NCI-H82 treated with DMSO at 0.1 percent for 48 hours (cell line): ENCODE data around the gene RGS16.

Experiments used
- DNase-seq: peaks from one replicate; lab custom pipeline; 2025; ENCODE audit not compliant: unreplicated experiment; lab: John Stamatoyannopoulos, UW

The RGS16 gene

DNA sequence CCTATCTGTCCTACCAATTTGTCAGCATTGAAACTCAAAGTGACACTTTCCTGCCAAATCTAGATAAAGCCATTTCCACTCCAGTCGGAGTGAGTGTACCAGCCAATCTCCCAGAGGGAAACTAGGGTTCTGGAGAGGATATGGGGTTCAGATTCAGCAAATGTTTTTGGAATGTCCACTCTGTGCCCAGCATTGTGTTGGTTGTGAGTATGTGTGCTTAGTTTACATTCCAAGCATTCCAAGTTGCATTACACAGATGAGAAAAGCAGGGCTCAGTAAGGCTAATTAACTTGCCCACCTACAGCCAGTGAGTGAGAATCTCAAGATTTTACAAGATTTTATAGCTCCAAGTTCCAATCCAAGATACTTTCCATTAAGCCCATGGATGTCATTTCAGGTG lies 26.4 kb upstream of the RGS16 start:
- DNase-seq, result no peak

DNA sequence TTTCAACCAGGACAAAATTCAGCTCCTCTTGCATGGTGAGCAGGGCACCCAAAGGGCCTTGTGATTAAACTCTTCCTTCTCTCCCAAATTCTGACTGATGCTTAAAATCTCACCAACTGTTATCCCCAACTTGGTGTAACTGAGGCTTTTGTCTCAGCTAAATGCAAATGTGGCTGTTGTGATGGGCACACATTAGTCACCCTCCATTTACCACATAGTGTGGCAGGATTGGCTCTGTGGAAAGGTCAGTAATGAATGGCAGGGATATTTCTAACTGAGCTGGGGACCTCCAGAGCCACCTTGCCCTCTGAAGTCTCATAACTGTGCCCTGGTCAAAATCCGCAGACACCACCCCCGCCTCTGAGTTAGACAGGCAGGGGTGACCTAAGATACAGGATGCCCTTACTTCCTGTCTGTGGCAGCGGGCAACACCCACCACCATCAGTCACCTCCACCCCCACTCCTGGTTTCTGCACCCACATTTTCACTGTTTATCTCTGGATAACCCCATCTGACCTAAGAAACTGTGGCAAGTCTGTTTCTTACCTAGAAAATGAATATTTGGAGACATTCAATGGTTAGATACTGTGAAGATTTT lies 25.4 kb upstream of the RGS16 start:
- DNase-seq, result no peak

DNA sequence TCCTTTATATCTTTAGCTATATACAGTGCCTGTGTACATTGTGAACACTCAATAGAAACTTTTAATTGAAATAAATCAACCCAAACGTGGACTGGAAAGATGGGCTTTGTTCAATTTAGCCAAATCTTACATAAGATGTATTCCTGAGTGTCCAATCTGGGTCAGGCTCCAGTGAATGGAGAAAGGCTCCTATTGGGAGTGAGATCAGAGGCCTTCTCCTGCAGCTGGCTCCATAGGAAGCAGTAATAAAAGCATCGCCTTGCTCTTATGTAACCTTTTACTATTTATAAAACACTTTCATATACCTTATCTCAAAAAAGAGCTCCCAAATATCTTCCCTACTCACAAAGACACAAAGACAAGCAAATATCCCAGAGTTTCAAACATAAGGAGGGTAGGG lies 24.9 kb upstream of the RGS16 start:
- no peak for DNase-seq

DNA sequence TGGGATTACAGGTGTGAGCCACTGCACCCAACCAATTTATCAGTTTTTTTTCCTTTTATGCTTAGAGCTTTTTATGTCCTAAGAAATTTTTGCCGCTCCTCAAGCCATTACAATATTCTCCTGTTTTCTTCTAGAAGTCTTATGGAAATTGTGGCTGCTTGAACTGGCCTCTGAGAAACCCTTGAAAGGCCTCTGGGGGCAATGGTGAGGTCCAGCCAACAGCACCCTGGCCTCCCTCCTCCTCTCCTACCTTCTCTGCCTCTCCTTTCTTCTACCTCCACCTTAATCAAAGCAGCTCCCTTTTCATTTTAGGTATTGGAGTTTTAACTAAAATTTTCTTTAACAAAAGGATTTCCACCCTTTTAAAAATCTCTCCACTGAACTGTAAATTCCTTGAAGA lies 24.5 kb upstream of the RGS16 start:
- DNase-seq, result no peak

DNA sequence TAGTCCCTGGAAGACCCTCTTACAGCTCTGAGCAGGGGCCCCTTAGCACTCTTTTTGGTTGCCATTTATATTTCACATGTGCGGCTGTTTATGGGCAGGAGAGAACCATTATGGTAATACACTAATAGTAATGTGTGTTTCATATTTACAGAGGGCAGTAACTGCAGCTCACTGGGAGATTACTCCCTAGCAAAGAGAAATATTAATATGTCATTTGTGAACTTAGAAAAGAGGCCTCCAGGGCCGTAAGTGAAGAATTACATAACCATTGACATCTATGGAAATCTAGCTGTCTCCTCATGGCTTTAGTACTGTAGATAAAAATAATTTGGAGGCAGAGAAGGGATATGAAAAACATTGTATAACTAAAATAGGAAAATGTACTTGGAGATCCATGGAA lies 23.4 kb upstream of the RGS16 start:
- DNase-seq, result no peak

DNA sequence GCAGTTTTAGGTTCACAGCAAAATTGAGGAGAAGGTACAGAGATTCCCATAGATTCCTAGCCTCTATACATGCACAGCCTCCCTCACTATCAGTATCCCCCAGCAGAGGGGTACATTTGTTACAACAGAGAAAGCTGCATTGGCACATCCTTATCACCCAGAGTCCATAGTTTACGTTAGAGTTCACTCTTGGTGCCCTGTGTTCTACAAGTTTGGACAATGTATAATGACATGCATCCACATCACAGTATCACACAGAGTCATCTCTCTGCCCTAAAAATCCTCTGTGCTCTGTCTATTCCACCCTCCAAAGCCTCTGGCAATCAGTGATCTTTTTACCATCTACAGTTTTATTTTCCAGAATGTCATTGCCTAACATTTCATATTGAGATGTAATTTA lies 22.3 kb upstream of the RGS16 start:
- DNase-seq, result no peak

DNA sequence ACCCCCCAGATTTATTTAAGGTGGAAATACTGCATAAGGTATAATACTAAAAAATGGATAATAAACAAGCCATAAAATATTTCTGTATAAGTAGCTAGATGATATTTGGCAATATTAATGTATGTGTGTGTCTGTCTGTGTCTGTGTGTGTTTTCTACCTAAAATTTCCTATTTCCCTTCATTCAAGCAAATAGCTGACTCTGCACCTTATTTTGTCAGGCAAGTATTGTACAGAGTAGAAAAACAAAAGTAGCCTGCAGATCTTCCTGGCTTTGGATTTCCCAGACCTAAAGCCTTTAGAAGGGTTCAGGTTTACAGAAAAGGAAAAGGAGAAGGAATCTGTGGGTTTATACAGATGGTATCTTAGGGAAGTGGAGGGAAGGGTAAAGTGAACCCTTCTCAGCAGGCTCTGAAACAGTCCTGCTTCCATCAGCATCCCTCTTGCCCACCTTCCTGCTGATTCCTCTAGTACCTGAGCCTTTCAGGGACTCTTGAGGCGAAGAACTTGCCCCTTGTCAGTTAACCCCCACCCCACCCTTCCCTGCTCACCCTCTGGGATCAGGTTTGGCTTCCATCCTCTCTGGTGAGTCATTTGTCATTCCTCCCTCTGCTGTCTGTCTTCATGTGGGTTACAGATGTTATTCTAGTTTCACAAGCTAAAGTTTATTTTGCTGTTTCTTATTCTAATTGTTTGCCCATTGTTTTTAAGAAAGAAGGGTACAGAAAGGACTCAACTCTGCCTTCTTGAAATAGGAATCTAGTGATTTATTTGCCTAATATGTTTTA lies 21.7 kb upstream of the RGS16 start:
- DNase-seq, result no peak

DNA sequence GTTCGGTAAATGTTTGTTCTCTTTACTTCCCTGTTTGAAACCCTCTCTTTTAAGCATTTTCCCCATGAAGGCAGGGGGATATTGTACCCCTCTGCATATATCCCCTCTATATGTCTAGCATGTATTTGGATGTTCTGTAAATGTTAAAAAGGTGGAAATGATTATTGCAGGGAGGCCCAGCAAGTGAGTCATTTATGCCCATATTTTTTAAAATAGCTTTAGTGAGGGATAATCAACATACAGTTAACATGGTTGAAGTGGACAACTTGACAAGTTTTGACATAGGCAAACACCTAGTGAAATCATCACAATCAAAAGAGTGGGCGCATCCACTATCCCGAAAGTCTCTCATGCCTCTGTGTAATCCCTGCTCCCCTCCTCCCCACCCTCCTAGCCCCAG lies 20.8 kb upstream of the RGS16 start:
- no peak for DNase-seq

DNA sequence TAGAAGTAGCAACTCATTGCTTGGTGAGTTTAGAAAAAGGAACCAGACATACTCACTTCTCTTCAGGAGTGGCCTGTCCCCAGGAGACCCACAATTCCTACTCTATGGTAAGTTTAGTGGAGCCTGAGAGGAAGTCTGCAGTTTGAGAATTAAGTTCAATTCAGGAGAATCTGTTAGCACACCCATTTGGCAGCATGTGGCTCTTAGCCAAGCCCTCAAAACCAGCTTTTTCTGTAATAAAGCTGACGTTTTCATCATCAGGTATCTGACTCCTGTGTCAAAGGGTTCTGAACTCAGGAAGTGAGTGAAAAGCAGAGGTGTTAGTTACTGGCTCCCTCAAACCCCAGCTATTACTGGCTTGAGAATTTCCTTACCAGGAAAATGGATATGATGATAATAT lies 20.4 kb upstream of the RGS16 start:
- no peak for DNase-seq

DNA sequence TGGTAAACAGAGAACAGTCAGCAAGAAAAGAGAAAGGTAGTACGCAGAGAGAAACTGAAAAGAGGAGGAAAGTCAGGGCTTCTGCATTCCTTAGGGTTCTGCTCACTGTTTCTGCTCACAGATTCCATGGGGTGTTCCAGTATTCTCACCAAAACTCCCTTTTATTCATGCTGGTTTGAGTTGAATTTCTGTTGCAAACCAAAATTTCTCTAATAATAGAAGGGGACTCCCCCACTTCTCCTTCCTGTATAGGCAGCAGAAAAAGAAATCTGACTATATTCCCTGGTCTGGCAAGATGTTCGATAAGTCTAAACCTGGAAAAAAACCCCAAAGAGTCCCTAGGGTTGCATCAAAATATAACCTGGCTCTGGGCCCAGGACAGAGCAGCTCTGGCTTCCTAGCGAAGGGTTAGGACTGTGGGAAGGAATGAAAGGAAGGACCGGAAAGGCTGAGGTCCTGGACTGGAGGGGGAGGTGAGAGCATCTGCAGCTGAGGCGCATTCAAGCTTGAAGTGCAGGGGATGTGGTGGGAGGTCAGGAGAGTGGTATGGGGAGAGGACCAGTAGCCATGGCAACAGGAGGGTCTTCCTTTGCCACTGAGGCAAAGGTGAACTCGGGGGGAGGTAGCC lies 18.8 kb upstream of the RGS16 start:
- no peak for DNase-seq

DNA sequence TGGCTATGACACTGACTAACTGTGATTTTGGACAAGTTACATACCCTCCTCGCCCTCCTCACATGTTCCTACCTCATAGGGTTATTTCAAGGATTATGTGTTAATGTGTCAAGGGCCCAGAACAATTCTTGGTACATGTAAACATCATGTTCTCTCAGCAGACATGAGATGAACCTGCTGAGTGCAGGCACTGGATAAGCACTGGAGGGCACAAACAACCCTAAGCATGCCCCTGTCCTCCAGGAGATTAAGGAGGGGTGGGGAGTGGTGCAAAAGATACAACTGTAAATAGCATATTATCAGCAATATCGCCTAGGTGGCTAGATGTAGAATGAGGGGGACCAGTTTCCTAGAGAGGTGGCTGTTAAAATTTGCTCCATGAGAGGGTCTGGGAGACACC lies 17.7 kb upstream of the RGS16 start:
- no peak for DNase-seq

DNA sequence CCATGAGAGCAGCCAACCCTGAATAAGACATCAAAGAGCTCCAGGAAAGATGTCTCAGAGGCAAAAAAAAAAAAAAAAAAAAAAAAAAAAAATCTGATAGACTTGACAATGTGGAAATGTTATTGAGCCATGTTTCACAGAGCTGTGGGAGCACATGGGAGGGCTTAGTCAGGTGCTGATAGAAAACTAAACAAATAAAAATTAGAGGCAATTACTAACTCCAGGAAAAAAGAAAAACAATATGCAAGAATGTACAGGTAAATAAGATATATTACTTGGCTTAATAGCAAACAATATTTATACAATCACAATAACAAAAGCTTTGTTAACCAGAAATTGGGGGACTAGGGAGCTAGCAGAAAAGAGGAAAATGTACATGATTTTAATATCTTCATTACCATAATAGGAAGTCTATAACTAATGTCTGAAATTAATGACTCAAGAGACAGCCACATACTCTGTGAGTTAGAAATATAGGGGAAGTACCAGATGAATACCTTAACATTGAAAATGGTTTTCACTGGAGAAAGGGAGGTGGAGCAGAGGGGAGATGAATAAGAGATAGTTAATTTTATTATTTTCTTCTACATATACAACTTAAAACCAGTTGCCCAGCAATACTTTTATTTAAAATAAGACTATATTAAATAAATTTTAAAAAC lies 16.9 kb upstream of the RGS16 start:
- DNase-seq, result no peak

DNA sequence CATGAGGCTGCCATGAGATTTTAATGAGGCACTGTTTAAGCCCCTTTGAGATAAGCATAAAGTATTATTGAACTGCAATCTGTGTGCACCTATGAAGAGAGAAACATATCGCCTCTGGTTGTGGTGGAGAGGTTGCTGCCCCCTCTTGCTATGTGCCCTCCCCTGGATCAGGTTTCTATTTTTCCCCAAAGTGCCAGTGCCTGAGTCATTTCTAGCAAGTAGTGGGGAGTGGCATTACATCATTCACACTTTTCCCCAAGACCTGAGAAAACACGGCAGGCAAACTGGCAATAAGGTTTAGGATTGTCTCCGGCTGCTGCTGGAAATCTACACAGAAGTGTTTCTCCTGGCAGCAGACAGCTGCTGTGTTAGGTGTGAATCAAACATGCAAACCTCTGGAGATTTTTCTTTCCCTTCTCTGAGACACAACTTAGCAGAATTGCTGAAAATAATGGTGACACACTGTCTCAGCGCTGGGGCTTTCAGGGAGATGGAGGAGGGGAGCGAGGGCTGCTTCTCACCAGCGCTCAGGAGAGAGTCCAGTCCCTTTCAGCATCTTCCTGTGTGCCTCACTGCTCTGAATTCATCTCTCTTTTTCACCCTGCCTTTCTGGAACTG lies 13.7 kb upstream of the RGS16 start:
- DNase-seq, result no peak

DNA sequence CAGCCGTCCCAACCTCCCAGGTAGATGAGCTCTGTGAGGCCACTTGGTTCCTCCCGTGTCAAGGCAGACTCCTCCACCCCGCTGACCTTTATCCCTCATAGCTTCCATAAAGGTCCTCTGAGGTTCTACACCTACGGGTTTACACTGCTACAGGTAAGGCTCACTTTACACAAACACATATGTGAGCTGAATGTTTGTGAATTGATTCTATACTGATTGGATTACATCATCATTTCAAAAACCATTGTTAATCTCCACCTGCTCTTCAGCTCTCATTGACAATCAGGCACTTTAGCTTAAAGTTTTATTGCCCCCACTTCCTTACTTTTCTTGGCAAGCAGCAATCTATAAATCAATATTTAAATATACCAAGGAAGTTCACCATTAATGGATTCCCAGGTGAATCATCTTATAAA lies 12.8 kb upstream of the RGS16 start:
- DNase-seq, result no peak

DNA sequence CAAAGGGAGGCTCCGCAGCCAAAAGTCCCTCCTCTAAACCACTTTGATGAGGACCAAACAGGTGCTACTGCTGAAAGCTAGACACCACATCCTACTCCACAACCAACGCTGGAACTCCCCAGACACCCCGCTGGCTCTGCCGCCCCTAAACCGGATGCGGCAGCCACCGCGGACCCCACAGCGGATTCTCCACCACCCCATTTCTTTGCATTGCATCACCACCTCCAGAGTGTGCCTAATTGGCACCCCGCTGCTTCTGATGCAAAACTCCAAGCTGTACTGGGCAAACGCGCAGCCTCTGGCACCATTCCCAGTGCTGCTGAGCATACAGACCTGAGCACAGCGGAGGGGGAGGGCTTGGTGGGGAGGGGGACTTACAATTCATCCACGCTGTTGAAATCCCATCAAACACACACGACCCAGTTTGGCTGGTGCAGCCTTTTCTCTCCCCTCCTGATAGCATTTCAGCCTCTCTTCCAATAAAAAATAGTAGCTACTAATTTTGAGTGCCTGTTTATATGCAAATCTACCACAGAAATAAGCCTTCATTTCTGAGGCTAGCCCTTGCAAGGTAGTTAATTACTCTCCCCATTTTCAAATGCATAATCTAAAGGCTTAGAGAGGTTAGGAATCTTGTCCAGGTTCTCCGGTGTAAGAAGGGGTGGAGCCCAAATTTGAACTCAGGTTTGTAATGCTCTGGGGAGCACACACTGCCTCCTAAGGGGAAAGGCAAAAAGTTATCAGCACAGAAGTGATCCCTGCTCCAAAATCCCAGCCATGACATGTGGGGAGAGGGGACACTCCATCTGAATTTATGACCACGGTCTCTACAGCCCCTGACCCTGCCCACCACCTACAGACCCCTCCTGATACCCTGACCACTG lies 12.2 kb upstream of the RGS16 start:
- DNase-seq, result peak; percentile 73

DNA sequence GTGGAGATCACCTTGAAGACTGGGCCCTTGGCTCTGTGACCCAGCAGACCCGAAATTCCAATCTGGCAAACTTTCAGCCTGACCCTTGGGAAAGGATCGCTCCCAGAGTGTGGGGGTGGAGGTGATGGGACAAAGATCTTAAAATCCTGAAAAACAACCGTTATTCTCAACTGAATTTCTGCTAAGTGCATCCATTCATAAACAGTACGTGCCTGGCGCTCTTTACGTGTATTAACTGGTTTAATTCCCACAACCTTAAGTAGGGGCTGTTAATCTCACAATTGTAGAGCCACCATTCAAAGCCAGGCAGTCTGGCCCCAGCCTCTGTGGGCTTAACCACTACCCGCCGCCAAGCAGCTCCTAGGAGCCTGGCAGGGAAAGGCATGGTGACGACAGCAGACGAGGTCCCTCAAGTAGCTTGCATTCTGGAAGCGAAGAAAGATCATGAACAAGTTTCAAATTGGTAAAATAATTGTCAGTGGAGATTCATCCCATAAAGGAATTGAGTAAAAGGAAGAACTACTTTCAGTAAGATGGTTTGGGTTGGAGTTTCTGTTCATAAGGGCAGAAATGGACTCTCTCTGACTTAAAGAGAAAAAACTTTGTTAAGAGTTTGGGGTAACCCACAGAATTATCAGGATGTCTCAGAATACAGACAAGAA lies 11.4 kb upstream of the RGS16 start:
- DNase-seq, result peak; percentile 85

DNA sequence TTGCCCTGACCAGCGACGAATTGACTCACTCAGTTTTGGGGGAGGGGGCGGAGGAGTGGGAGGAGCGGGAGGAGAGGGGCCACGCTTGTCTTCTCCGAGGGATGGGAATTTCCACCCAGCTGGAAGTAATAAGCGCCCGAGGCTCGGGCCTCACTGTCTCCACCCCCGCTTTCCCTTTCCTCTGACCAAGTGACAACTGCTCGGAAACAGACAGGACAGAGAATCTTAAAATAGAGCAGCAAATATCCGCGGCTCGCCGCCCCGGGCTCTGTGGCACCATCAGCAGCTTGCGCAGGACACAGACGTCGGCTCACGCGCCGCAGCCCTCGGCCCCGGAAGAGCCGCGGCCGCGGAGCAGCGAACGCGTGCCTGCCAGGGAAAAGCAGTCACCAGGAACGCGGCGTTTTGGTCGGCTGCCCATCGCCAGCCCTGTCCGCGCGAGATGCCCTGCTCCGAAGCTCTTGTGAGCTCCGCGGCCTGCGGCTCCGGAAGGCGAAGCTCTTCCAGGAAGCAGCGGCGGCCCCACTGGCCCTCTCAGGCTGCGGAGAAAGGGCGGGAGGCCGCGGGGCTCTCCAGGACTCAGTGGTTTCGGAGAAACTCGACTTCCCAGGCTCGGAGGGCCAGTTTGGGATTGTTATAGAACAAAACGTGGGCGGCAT lies 10.7 kb upstream of the RGS16 start:
- DNase-seq, result no peak

DNA sequence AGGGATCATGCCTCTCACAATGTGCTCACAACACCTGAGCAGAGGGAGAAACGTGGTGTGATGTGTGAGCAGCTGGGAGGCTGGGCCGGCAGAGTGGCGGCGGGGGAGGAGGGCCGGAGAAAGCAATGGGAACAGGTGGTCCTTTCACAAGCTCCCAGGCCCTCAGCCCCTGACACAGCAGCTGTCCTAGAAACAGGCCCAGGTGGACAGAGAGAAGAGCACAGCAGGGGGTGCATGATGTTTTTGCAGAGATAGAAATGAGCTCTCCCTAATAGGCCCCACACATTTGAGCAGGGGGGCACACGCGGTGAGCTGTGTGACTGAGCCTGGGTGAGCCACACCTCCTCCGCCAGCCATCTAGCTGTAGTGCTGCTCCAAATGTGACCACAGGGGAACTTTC lies 7.6 kb upstream of the RGS16 start:
- peak; percentile 86 for DNase-seq

DNA sequence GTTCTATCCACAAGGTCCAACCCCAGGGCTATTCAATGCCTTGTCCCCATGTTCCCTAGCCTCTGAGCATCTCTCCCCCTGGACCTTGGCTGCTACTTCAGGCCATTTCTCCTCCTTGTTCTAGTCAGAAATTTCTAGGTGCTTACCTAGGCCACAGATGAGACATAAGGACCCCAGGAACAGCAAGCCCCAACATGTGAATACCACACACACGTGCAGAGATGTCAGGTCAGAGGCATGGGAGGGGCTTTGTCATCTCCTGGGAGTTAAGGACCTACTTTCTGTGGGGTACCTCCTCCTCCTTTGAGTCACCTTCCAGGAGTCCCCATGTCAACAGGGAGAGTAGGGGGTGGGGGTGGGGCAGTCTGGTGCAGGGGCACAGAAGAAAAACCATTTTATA lies 7.1 kb upstream of the RGS16 start:
- no peak for DNase-seq
